Brain microvascular endothelial cell (primary cell): Measurements from ENCODE around the gene KAT6B.

ENCODE experiments used
- DNase-seq: peaks from one replicate; pipeline ENCODE4 v3.0.0-alpha.2; 2020
- H3K27ac ChIP-seq: fragments of 250-450 bp; sonication (Bioruptor Pico); 2 replicates; pipeline ENCODE4 v1.5.1; 2020; ENCODE audit warnings: mild to moderate bottlenecking, moderate library complexity
- H3K27me3 ChIP-seq: fragments of 250-450 bp; sonication (Bioruptor Pico); replicated peaks from 2 replicates; pipeline ENCODE4 v1.5.1; 2020; ENCODE audit warnings: mild to moderate bottlenecking
- H3K36me3 ChIP-seq: fragments of 250-450 bp; sonication (Bioruptor Pico); replicated peaks from 2 replicates; pipeline ENCODE4 v1.5.1; 2020; ENCODE audit warnings: mild to moderate bottlenecking
- H3K4me3 ChIP-seq: 2 replicates; pipeline ENCODE4 v1.5.1; 2011; ENCODE audit warnings: low read depth, mild to moderate bottlenecking, control low read depth, low read length, moderate library complexity
- in situ Hi-C: cut with HindIII; loops from 2 replicates; pipeline ENCODE4 v1.10.0; 2017; ENCODE audit warnings: low sequenced_read_pairs, low pct_ligation_motif_present
- TF ChIP-seq, protein P1 (sequence below): IDR thresholded peaks from 2 replicates; pipeline ENCODE4 v1.5.1; 2011; ENCODE audit warnings: low read depth, mild to moderate bottlenecking, moderate library complexity, low read length, control low read depth, inconsistent platforms; ENCODE audit errors: missing control alignments

Gene KAT6B

DNA sequence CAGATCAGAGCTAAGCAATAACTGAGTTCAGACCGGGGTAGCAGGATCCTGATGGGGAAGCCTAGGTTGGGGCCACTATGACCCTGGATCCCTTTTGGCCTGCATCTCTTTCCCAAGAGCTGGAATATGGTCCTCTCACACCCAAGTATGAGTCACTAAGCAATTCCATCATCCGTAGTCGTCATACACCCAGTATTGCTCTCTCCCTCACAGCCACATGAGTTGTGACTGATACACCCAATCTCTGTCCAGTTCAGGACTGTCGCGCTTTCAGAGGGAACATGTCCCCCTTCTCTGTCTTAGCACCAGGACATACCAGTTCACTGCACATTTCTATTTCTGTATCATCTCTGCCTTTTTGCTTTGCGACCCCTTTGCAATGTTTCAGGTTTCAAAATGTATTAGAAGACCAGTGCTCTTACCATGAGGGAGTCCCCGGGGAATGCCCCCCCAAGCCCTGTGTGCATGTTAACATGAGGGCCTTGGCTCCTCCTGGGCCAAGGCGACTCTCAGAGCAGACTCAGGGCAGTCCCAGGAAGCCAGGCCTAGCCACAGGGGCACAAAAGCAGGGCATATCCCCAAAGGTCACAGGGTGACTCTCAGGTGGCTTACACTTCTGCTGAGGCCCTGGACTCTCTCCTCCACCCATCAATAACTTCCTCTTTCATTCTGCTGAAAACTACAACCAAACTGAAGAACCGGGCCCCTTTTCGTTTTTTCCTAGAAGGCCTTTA is 209.7 kb downstream of the KAT6B start:
- no peak for DNase-seq
- Histone ChIP-seq H3K36me3 (no peaks in the 10 kb centered on the region), H3K4me3 (no peak overlapping the region), H3K27ac (no peak overlapping the region), H3K27me3 (no peaks in the 10 kb centered on the region)
- TF ChIP-seq, protein P1, sequence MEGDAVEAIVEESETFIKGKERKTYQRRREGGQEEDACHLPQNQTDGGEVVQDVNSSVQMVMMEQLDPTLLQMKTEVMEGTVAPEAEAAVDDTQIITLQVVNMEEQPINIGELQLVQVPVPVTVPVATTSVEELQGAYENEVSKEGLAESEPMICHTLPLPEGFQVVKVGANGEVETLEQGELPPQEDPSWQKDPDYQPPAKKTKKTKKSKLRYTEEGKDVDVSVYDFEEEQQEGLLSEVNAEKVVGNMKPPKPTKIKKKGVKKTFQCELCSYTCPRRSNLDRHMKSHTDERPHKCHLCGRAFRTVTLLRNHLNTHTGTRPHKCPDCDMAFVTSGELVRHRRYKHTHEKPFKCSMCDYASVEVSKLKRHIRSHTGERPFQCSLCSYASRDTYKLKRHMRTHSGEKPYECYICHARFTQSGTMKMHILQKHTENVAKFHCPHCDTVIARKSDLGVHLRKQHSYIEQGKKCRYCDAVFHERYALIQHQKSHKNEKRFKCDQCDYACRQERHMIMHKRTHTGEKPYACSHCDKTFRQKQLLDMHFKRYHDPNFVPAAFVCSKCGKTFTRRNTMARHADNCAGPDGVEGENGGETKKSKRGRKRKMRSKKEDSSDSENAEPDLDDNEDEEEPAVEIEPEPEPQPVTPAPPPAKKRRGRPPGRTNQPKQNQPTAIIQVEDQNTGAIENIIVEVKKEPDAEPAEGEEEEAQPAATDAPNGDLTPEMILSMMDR = no peak
- in situ Hi-C loops = no loop called here

DNA sequence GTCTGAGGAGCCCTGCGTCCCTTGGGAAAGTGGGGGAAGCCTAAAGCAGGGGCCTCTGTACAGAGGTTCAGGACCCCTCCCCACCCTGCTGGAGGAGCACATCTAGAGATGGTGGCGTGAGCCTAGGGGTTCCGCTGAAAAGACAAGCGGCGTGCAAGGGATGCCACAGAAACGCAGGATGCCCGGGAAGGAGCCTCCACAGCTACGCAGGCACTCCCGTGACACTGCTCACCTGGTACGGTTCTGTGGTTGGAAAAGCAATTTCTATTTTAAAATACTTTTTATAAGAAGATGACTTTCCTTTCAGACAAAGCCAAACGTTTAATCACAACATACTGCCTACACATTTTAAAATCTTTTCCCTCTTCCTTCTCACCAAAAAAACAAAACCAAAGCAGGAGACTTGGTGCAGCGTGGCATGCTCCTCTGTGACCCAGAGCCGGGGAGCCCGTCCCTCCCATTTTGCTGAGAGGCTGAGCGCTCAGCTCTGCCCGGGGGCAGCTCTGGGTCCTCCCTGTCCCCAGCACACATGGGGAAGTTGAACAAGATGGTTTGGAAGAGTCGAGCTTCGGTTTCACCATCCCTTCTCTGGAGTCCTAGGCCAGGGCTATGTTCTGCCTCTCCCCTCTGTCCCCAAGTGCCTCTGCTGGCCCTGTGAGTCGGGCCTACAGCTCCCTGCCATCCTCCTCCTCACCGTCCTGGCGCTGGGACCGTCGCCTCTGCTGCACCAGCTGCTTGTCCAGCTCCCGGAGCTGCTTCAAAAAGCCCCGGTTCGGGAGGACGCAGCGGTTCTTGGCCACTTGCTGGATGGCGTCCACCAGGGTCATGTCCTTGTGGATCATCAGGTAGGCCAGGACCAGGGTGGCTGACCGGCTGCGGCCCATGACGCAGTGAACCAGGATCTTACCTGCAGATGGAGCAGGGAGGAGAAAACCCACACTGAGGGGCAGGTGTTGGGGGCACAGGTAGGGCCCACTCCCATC is 211.1 kb downstream of the KAT6B start:
- TF ChIP-seq, protein P1 = no peak
- Histone ChIP-seq H3K27ac (no peak overlapping the region), H3K36me3 (no peaks in the 10 kb centered on the region), H3K27me3 (no peaks in the 10 kb centered on the region), H3K4me3 (no peak overlapping the region)
- in situ Hi-C loops = no loop called here
- no peak for DNase-seq

DNA sequence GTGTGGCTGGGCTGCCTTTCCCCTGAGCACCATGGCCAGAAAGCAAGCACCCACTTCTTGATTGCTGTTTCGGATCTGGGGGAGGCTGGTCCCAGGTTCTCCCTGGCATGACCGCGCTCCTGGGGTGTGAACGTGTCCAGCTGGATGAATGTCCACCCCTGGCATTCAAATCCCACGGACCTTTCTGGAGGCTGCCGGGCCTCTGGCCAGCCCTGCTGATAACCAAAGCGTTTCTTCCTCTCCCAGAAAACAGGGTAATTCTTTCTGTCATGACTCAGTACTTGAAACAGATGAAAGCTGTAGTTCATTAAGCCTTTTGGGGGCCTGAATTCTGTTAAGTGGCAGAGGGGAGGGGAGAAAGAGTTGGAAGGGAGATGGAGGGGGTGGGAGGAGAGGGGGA is 211.9 kb downstream of the KAT6B start:
- Histone ChIP-seq H3K27ac (no peak overlapping the region), H3K4me3 (no peak overlapping the region), H3K36me3 (no peaks in the 10 kb centered on the region), H3K27me3 (no peaks in the 10 kb centered on the region)
- TF ChIP-seq, protein P1 = no peak
- DNase-seq = peak; percentile 11
- in situ Hi-C loops = no loop called here

DNA sequence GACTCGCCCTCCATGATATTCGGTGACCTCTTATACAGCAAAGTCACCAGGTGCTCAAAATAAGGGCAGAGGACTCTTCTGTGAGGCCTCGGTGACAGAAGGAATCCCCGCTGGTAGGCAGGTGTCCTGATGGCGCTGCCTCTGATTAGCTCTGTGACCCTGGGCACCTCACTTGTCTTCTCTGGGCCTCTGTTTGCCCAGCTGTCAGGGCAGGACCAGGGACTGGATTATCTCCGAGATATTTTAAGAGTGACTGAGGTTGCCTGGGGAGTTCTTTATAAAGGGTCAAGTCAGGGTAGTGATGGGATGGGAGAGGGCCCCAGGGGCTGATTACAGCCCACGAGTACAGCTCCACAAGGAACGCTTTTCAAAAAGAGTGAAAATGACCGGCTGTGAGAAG is 214.2 kb downstream of the KAT6B start:
- Histone ChIP-seq H3K36me3 (no peaks in the 10 kb centered on the region), H3K4me3 (no peak overlapping the region), H3K27ac (no peak overlapping the region), H3K27me3 (no peaks in the 10 kb centered on the region)
- DNase-seq = no peak
- in situ Hi-C loops = no loop called here
- TF ChIP-seq, protein P1 = no peak

DNA sequence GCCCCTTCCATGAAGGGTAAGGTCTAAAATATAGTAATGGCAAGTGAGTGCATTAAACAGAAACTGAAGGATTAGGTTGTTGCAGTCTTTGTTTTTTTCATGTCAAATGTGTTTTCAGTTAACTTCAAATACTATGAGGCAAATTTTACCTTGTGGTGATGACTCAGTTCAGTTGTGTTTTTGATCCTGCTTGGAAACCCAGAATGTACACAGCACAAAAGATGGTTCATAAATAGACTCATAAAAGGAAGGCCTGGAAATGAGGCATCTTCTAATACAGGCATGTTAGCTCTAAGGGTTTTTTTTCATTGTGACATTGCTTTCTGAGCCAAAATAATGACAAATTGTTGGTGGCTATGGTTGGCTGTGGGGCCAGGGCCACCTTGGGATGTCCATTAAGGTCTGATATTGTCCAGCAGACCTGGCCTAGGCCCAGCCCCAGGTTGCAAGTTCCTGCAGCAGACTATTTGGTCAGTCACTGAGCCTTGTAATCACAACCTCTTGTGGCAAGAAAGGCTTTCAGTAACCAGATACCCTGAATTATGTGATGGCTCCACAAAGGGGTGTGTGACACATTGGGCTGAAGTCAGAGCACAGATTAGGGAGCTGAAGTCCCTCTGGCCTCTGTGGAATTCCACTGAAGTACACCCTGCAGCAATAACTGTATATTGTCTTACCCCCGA is 216.0 kb downstream of the KAT6B start:
- Histone ChIP-seq H3K27ac (no peak overlapping the region), H3K36me3 (no peaks in the 10 kb centered on the region), H3K4me3 (no peak overlapping the region), H3K27me3 (no peaks in the 10 kb centered on the region)
- peak; percentile 12 for DNase-seq
- TF ChIP-seq, protein P1 = no peak
- in situ Hi-C loops = no loop called here
